GM12878 (cell line): ENCODE results near the gene BCL2L12. TPM values are rescaled to one million over a fixed set of nuclear protein-coding genes. Genes with fewer than 3 reads are reported as not detected.
A peak's percentile ranks its signal among the peaks of the same experiment; 100 is the strongest.

Source experiments
- ASH2L ChIP-seq: fragments of 300-600, 200-600 bp; sonication (generic); IDR thresholded peaks from 2 replicates; pipeline ENCODE4 v1.6.1; 2017; ENCODE audit warnings: low read depth, mild to moderate bottlenecking, borderline replicate concordance
- BACH1 ChIP-seq: fragments of 450-650 bp; IDR thresholded peaks from 2 replicates; pipeline ENCODE4 v1.6.1; 2017; ENCODE audit warnings: mild to moderate bottlenecking, borderline replicate concordance
- BCL11A ChIP-seq: IDR thresholded peaks from 2 replicates; pipeline ENCODE4 v1.6.1; 2011; ENCODE audit warnings: low read depth, low read length
- EED ChIP-seq: sonication (generic); IDR thresholded peaks from 2 replicates; pipeline ENCODE4 v1.6.1; 2016; ENCODE audit warnings: antibody characterized with exemption, low read depth
- ETV6 ChIP-seq, 2 experiments: fragments of 450-650 bp in 1 of 2; IDR thresholded peaks in 1 of 2; conservative IDR thresholded peaks in 1 of 2; 2 replicates each; pipeline ENCODE4 v1.6.1; 2014; ENCODE audit warnings: antibody characterized with exemption in 1 of 2, borderline replicate concordance in 1 of 2, low read depth in 1 of 2, mild to moderate bottlenecking in 1 of 2, moderate library complexity in 1 of 2
- FOXK2 ChIP-seq: fragments of 450-650 bp; IDR thresholded peaks from 2 replicates; pipeline ENCODE4 v1.6.1; 2017; ENCODE audit warnings: mild to moderate bottlenecking, moderate library complexity
- JUND ChIP-seq: IDR thresholded peaks from 2 replicates; pipeline ENCODE4 v1.6.1; 2012; ENCODE audit warnings: low read depth, mild to moderate bottlenecking, low read length, improper control_type of control experiment, moderate library complexity
- NFYA ChIP-seq: IDR thresholded peaks from 2 replicates; pipeline ENCODE4 v1.6.1; 2011; ENCODE audit warnings: low read depth, mild to moderate bottlenecking, low read length, improper control_type of control experiment, borderline replicate concordance
- NFYB ChIP-seq: IDR thresholded peaks from 2 replicates; pipeline ENCODE4 v1.6.1; 2011; ENCODE audit warnings: low read depth, mild to moderate bottlenecking, low read length, improper control_type of control experiment, moderate library complexity; ENCODE audit not compliant: insufficient read depth
- NRF1 ChIP-seq: conservative IDR thresholded peaks from 2 replicates; pipeline ENCODE4 v1.6.1; 2011; ENCODE audit warnings: mild to moderate bottlenecking, low read depth, low read length, improper control_type of control experiment
- POLR2AphosphoS5 ChIP-seq: IDR thresholded peaks from 2 replicates; pipeline ENCODE4 v1.6.1; 2011; ENCODE audit warnings: mild to moderate bottlenecking, low read length, inconsistent platforms
- RBBP5 ChIP-seq: fragments of 200-600 bp; sonication (generic); conservative IDR thresholded peaks from 2 replicates; pipeline ENCODE4 v1.6.1; 2016
- WRNIP1 ChIP-seq: IDR thresholded peaks from 2 replicates; pipeline ENCODE4 v1.6.1; 2011; ENCODE audit warnings: low read depth, low read length, improper control_type of control experiment, borderline replicate concordance
- ZNF384 ChIP-seq: IDR thresholded peaks from 2 replicates; pipeline ENCODE4 v1.6.1; 2012; ENCODE audit warnings: low read depth, mild to moderate bottlenecking, low read length, improper control_type of control experiment, borderline replicate concordance
- polyA plus RNA-seq, 11 experiments: library from polyadenylated mRNA; depleted of rRNA in 4 of 11; unstranded in 6 of 11; stranded (reverse) in 5 of 11; fragments of >200 nt; fragmentation: Nextera tagmentation in 4 of 11; fragmentation: Illumina TruSeq in 1 of 11; extraction: Ambion mirVana in 4 of 11; extraction: Trizol in 1 of 11; gene quantifications; 1 replicate in 1 of 11; 2 replicates in 10 of 11; pipeline versions ENCODE4 v1.2.1 to v1.2.3, GENCODE V29; 2011 to 2016; ENCODE audit warnings: inconsistent platforms in 2 of 11, missing spikeins in 2 of 11, low read depth in 1 of 11
- total RNA-seq, 4 experiments: library from RNA; depleted of rRNA in 3 of 4; stranded (reverse); fragments of >200 nt in 3 of 4; fragmentation: Illumina TruSeq in 1 of 4; extraction: Trizol in 1 of 4; gene quantifications; 2 replicates each; pipeline versions ENCODE4 v1.2.1 to v1.2.3, GENCODE V29; 2013 to 2021
- TF ChIP-seq, protein P1 (sequence below): fragments of 150-350 bp; IDR thresholded peaks from 2 replicates; pipeline ENCODE4 v1.6.1; 2016; ENCODE audit warnings: low read depth, low read length
- TF ChIP-seq, protein P2 (sequence below): fragments of 150-350 bp; IDR thresholded peaks from 2 replicates; pipeline ENCODE4 v1.6.1; 2014; ENCODE audit warnings: mild to moderate bottlenecking, low read depth, low read length
- TF ChIP-seq, protein P3 (sequence below): fragments of 450-650 bp; IDR thresholded peaks from 2 replicates; pipeline ENCODE4 v1.6.1; 2017; ENCODE audit warnings: antibody characterized with exemption, mild to moderate bottlenecking, moderate library complexity
- TF ChIP-seq, protein P4 (sequence below): fragments of 450-650 bp; IDR thresholded peaks from 2 replicates; pipeline ENCODE4 v1.6.1; 2018; ENCODE audit warnings: mild to moderate bottlenecking, low read depth, moderate library complexity; ENCODE audit not compliant: partially characterized antibody

BCL2L12 gene
- total and polyA plus RNA-seq, 10 of the 15 experiments (the other 5 are each of a cell fraction or from before 2014, with no cell fraction given): 1.8 to 143 (median 50.4) TPM

DNA sequence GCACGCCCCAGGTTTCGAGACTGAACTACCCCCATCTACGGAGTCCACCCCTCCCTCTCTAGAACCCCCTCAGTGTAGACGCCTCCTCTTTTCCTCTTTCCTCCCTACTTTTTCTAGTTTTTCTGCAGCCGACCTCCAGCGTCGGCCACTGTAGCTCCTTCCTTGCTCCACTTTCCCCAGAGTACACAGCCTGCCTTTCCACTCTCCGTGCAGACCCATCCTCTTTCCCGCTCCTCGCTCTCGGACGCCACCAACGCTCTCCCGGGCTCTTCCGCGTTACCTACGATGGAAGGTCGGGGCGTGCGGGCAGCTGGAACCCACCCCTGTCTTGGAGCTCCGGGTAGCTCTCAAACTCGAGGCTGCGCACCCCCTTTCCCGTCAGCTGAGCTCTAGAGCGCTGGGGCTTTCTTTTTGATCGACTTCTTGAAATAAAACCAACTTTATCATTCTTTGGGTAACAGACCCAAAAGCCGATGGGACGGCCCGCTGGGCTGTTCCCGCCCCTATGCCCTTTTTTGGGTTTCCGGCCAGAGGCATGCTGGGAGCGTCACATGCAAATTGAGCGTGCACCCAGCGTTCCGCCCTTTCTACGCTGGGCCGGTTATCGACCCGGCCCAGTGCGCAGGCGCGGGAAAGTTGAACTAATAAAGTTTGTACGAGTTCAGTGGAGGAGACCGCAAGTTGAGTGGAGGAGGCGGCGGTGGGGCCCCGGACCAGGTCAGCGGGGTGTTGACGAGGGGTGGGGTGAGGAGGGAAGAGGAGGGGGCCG lies at the start of gene BCL2L12, which contains the start of gene IRF3 (continued):
- TF ChIP-seq NFYA (no peak), EED (peak; percentile 70), JUND (0 out of 2 replicates have a peak, but pooled peaks have one; percentile 1), NRF1 (peak; percentile 93), FOXK2 (peak; percentile 6; the same call in 1 of the 2 replicates), NFYB (no peak), WRNIP1 (no peak), POLR2AphosphoS5 (0 out of 2 replicates have a peak, but pooled peaks have one; percentile 30), ETV6 (conservative IDR thresholded peaks at IDR 0.05 in 1 of 2, IDR thresholded peaks at IDR 0.05 in 1 of 2; ENCODE audit: borderline replicate concordance in 1 of 2, low read depth in 1 of 2) (no peak), BCL11A (no peak), RBBP5 (no peak), ZNF384 (no peak), BACH1 (no peak), ASH2L (no peak)
- TF ChIP-seq, protein P1, sequence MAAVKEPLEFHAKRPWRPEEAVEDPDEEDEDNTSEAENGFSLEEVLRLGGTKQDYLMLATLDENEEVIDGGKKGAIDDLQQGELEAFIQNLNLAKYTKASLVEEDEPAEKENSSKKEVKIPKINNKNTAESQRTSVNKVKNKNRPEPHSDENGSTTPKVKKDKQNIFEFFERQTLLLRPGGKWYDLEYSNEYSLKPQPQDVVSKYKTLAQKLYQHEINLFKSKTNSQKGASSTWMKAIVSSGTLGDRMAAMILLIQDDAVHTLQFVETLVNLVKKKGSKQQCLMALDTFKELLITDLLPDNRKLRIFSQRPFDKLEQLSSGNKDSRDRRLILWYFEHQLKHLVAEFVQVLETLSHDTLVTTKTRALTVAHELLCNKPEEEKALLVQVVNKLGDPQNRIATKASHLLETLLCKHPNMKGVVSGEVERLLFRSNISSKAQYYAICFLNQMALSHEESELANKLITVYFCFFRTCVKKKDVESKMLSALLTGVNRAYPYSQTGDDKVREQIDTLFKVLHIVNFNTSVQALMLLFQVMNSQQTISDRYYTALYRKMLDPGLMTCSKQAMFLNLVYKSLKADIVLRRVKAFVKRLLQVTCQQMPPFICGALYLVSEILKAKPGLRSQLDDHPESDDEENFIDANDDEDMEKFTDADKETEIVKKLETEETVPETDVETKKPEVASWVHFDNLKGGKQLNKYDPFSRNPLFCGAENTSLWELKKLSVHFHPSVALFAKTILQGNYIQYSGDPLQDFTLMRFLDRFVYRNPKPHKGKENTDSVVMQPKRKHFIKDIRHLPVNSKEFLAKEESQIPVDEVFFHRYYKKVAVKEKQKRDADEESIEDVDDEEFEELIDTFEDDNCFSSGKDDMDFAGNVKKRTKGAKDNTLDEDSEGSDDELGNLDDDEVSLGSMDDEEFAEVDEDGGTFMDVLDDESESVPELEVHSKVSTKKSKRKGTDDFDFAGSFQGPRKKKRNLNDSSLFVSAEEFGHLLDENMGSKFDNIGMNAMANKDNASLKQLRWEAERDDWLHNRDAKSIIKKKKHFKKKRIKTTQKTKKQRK: no peak
- TF ChIP-seq, protein P2, sequence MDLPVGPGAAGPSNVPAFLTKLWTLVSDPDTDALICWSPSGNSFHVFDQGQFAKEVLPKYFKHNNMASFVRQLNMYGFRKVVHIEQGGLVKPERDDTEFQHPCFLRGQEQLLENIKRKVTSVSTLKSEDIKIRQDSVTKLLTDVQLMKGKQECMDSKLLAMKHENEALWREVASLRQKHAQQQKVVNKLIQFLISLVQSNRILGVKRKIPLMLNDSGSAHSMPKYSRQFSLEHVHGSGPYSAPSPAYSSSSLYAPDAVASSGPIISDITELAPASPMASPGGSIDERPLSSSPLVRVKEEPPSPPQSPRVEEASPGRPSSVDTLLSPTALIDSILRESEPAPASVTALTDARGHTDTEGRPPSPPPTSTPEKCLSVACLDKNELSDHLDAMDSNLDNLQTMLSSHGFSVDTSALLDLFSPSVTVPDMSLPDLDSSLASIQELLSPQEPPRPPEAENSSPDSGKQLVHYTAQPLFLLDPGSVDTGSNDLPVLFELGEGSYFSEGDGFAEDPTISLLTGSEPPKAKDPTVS: no peak
- TF ChIP-seq, protein P3, sequence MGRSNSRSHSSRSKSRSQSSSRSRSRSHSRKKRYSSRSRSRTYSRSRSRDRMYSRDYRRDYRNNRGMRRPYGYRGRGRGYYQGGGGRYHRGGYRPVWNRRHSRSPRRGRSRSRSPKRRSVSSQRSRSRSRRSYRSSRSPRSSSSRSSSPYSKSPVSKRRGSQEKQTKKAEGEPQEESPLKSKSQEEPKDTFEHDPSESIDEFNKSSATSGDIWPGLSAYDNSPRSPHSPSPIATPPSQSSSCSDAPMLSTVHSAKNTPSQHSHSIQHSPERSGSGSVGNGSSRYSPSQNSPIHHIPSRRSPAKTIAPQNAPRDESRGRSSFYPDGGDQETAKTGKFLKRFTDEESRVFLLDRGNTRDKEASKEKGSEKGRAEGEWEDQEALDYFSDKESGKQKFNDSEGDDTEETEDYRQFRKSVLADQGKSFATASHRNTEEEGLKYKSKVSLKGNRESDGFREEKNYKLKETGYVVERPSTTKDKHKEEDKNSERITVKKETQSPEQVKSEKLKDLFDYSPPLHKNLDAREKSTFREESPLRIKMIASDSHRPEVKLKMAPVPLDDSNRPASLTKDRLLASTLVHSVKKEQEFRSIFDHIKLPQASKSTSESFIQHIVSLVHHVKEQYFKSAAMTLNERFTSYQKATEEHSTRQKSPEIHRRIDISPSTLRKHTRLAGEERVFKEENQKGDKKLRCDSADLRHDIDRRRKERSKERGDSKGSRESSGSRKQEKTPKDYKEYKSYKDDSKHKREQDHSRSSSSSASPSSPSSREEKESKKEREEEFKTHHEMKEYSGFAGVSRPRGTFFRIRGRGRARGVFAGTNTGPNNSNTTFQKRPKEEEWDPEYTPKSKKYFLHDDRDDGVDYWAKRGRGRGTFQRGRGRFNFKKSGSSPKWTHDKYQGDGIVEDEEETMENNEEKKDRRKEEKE: no peak
- TF ChIP-seq, protein P4, sequence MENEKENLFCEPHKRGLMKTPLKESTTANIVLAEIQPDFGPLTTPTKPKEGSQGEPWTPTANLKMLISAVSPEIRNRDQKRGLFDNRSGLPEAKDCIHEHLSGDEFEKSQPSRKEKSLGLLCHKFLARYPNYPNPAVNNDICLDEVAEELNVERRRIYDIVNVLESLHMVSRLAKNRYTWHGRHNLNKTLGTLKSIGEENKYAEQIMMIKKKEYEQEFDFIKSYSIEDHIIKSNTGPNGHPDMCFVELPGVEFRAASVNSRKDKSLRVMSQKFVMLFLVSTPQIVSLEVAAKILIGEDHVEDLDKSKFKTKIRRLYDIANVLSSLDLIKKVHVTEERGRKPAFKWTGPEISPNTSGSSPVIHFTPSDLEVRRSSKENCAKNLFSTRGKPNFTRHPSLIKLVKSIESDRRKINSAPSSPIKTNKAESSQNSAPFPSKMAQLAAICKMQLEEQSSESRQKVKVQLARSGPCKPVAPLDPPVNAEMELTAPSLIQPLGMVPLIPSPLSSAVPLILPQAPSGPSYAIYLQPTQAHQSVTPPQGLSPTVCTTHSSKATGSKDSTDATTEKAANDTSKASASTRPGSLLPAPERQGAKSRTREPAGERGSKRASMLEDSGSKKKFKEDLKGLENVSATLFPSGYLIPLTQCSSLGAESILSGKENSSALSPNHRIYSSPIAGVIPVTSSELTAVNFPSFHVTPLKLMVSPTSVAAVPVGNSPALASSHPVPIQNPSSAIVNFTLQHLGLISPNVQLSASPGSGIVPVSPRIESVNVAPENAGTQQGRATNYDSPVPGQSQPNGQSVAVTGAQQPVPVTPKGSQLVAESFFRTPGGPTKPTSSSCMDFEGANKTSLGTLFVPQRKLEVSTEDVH: no peak
